NCI-H2081 (cell line): ENCODE results near the gene LRRC32.

Experiments
- DNase-seq, 2 experiments: peaks; one replicate each; lab custom pipeline; 2025; lab: John Stamatoyannopoulos, UW

Gene LRRC32

DNA sequence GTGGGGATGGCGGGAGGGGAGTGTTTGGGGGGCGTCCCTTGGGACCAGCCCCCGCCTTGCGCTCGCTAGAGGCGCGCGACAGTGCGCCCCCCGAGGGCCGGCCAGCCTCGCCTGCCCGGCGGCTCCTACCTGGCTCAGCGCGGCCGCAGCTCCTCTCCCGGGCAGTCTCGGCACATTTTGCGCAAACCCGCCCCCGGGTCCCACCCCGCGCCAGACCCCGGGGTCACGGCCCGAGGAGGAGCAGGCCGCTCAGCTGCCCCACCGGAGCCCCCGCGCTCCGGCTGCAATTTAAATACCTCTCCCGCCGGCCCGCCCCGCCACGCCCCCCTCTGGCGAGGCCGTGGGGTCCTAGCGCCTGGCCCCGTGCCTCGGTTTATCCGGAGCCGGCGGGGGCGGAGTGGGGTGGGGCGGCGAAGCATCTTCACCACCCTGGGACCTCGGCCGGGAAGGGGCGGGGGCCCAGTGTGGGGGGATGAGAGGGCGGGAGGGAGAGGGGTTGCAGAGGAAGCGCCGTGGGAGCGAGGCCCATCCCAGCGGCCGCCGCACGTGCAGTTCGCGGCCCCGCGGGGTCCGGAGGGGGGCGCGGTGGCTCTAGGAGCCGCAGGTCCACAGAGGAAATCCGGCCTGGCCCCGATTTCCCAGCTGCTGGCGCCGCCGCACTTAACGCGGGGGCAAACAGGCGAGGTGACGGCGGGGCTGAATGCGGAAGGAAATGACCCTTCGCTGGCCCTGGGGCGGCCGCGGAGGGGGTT lies at the start of gene LRRC32:
LRRC32 (minus strand) TSS at position 263 of the 752 bp plus-strand sequence. CDS start 4,793 bp downstream, outside the sequence.
- no peak for DNase-seq

DNA sequence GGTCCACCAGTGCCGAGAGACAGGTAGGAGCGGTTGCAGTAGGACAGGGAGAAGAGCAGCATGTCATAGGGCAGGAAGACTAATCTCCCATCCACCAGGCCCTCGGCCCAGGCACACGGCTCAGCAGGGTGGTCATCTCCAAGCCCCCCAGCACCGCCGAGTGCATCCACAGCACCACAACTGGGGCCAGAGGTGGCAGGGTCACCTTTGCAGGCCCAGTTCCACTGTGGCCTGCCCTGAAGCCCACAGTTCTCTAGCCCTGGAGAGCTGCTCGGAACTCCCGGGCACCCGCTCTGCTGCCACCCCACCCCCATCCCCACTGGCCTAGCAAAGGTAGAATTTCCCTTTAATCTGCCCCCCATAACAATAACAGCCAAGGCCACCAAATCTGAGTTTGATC lies 49.1 kb upstream of the LRRC32 start:
- no peak for DNase-seq

GRCh38 chr11:76719281-76719680 lies 48.7 kb upstream of the LRRC32 start:
- DNase-seq = no peak

DNA sequence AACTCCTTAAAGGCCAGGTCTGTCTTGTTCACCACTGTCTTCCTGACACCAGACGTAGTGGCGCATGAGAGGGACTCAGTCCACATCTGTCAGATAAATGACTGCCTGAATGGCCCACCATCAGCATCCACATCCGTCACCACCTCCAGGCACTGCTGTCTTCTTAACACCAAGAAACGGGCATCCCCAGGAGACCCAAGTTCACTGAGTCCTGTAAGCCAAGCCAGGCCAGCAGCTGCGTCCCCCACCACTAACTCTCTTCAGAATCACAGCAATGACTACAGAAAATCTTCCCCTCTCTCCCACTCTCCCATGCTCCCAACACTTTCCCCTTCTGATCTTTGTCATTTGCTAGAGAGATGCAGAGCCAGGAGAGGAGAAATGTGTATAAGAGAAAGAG lies 47.3 kb upstream of the LRRC32 start:
- DNase-seq = no peak

DNA sequence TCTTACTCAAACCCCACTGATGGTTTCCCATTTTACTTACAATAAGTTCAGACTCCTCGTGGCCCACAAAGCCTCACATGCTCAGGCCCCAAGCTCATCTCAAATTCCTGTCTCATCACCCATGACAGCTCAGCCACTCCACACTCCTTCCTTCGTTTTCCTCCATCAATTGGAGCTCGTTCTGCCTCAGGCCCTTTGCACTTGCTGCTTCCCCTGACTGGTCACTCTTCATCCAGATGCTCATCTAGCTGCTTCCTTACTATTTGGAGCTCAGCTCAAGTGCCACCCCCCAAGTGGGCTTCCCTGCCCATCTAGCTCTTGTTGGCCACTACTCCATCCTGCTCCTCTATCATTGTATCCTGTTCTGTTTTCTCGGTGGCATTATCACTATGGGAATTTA lies 46.8 kb upstream of the LRRC32 start:
- DNase-seq = no peak

GRCh38 chr11:76716268-76716667 lies 45.7 kb upstream of the LRRC32 start:
- no peak for DNase-seq

- DNase-seq = no peak
Observed at GRCh38 chr11:76714493-76714892, 43.9 kb upstream of the LRRC32 start.

DNA sequence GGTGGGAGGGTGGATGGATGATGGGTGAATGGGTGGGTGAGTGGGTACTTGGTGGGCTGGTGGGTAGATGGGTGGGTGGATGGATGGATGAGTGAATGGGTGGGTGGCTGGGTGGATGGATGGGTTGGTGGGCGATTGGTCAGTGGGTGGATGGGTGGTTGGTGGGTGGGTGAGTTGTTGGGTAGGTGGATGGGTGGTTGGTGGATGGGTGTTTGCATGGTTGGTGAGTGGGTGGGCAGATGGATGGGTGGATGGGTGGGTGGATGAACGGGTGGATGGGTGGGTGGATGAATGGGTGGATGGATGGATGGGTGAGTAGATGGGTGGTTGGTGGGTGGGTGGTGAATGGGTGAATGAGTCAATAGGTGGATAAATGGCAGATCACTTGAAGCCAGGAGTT lies 43.0 kb upstream of the LRRC32 start:
- no peak for DNase-seq

GRCh38 chr11:76712125-76712524 lies 41.6 kb upstream of the LRRC32 start:
- DNase-seq = no peak

DNA sequence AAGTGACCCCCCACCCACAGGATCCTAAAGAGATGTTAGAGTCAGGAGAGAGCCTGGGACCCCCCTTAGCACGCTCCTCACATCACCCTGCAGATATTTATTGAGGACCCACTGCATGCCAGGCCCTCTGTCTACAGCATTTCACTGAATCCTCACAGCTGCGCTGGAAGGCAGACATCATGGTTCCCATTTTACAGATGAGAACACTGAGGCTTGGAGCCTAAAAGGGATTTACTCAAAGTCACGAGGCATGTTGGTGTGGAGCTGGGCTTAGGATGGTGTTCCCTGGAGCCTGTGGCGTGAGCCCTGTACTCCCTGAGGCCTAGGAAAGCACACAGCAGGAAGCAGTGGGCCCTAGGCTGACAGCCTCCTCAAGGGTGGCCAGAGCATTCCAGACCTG lies 39.2 kb upstream of the LRRC32 start:
- DNase-seq = no peak

DNA sequence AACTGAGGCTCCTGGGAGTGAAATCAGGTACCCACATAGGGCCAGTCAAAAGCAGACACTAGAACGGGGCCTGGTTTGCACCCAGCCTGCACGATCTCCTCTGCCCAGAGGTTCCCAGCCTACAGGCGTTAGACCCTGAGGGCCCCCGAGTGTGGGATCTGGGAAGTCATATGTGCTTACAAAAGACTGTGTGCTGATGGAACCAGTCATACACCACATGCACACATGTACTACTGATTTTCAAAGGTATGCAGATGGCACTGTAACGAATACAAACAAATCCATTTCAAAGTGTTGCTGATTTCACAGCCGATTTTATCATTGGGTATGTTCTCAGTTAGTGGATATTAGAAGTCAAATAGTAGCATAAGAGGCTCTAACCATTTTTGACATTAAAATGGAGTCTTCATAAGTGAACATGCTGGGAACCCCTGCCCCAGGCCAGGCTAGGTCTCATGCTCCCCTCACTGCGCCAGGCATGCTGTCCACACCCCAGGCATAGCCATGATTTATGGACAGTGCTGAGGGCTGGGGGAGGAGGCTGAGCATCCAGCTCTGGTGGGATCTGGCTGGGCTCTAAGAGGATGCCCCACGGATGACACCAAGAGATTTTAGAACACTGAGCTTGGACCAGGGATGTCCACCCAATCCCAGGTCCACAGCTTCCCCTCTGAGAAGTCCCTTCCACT lies 38.6 kb upstream of the LRRC32 start:
- DNase-seq = no peak

DNA sequence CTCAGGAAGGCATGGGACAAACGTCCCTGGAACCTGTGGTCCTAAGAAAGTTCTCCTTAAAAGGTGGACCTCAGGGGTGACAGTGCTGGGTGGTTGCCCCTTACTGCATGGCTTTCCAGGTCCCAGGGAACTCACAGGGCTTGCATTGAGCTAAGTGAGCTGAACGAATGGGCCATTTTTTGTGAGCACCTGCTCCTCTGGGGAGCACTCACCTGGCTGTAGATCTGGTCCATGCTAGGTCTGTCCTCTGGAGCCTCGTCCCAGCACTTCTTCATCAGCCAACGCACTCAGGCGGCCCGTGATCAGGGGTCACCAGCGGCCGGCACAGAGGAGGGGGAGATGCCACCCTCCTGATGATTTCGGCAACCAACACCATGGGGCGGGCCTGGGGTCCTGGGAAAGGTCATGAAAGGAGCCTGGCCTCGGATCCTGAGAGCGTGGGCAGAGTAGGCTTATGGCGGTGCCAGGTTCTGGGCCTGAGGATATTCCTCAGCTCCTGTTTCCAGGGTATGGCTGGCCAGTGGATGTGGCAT lies 36.8 kb upstream of the LRRC32 start:
- no peak for DNase-seq

DNA sequence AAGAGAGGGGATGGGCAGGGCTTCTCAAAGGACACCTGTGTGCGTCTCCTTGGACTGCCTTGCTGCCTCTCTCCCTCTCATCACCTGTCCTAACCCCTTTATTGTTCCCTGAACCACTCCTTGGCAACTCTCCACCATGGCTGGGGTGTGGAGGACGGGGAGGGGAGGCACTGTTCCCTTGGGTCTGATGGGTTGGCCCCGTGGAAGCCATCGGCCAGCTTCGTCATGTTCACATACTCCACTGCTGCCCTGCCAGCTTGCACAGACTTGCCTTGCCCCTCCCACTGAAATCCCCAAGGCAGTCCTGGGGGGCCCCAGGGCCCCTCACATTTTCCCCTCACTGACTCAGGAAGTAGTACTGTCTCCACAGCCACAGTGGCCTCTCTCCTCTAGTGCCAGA lies 36.1 kb upstream of the LRRC32 start:
- DNase-seq = no peak

- DNase-seq = no peak
Observed at GRCh38 chr11:76705826-76706225, 35.3 kb upstream of the LRRC32 start.

DNA sequence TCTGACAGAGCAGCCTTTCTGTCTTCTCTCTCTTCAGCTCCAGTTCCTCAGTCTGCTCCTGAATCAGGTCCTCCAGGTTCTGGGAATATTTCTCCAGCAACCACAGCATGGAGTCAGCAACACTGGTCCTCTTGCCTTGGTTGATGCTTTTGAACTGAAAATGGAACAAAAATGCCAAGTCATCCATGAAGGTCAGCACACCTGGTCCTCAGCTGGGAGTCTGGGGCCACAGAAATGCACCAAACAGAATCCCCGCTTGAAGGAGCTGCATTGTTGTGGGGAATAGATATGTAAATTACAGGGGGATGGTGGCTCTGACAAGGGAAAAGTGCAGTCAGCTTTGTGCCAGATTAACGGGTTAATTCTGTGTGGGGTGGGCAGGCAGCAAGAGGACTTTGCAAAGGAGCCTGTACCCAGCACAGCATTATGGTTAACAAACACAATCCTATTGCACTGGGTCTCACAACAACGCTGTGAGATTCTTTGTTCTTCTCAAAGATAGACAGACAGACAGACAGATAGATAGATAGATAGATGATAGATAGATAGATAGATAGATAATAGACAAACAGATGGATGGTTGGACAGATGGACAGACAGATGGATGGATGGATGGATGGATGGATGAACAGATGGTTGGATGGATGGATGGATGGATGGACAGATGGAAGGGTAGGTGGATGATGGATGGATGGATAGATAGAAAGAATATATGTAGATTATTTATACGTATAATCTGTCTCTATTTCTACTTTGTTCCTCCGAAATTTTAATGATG lies 33.8 kb upstream of the LRRC32 start:
- no peak for DNase-seq

- DNase-seq = no peak
Observed at GRCh38 chr11:76703707-76704106, 33.2 kb upstream of the LRRC32 start.

DNA sequence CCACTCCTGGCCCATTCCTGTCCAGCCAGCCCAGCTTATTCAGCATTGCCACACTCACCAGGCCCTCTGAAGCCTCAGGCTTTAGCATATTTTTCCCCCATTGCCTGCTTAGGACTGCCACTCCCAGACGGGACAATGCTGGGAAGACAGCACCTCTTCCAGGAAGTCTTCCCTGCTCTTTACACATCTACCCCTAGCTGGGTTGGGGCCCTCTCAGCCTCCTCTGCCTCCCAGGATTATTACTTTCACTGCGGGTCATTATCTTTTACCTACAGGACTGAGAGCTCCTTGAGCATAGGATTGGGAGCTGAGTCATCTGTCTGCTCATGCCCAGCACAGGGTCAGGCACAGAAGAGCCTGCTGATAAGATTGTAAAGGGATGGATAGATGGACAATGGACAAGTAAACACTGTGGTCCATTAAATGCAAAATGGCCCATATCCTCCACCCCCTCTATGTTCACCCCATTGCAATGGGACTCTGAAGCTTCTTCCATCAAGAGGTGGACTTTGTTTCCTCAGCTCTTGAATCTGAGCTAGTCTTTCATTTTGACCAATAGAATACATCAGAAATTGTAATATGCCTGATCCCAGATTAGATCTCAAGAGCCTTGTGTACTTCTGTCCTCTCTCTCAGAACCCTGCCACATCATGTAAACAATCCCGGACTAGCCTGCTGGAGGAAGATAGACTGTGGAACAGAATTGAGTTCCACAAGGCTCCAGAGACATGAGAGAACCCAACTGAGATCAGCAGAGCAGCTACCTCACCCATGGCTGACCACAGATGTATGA lies 32.0 kb upstream of the LRRC32 start:
- DNase-seq = no peak

DNA sequence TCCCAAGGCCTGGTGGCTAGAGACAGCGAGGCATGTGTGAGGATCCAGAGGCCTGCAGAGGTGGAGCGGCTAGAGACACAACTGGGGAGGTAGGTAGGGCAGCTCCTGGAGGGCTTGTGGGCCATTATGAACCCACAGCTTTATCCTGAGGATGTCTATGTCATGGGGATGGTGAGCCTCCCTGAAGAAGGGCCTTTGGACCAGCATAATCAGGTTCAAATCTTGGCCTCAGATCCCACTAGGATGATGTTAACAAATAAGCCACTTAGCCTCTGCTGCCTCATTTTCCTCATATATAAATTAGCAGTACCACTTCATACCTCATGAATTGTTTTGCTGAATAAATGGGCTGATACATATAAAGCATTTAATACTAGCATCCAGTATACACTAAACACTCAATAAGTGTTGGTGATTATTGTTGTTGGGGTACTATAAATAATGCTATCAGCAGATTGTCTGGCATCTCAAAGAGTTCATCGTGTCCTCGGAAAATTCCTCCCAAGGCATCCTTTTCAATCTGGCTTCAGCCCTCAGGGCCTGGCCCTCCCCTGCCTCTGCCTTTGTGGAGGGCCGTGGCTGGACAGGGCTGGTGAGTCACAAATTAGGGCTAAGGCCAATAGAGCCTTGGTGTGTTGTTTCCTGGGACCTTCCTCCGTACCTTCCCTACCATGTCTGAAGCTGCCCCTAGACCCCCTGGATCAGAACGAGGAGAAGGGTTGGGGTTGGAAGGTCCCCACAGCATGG lies 30.9 kb upstream of the LRRC32 start:
- DNase-seq = no peak

GRCh38 chr11:76700177-76701100 lies 29.9 kb upstream of the LRRC32 start:
- DNase-seq = no peak
